Right lobe of liver (tissue), 6 donors: ENCODE measurements around the gene DNAAF8. TPM values are rescaled to one million over a fixed set of nuclear protein-coding genes. Genes with fewer than 3 reads are reported as not detected.

Experiments used
- ATAC-seq, 4 donors: fragments of 200-7000 bp; cut with Tn5 transposase; one replicate each; pipeline ENCODE4 v1.9.1; 2020; ENCODE audit warnings: mild to moderate bottlenecking in 4 of 4, moderate library complexity in 4 of 4
- DNase-seq, 3 donors: peaks; one replicate each; pipeline ENCODE4 v3.0.0-alpha.2; 2020
- H3K27ac ChIP-seq, 3 donors: fragments of 200-600 bp; one replicate each; pipeline ENCODE4 v1.8.0; 2022
- H3K27me3 ChIP-seq, 2 donors: fragments of 200-600 bp; one replicate each; pipeline ENCODE4 v1.8.0; 2022
- H3K36me3 ChIP-seq, 4 donors: fragments of 200-600 bp; sonication (generic) in 1 of 4; one replicate each; pipeline versions ENCODE4 v1.5.1 to v1.8.0; 2017 to 2022; ENCODE audit warnings: control low read depth in 1 of 4
- H3K4me1 ChIP-seq, 4 donors: fragments of 200-600 bp; sonication (generic) in 1 of 4; one replicate each; pipeline versions ENCODE4 v1.5.1 to v1.8.0; 2017 to 2022; ENCODE audit warnings: control low read depth in 1 of 4
- H3K4me3 ChIP-seq, 3 donors: fragments of 200-600 bp; one replicate each; pipeline ENCODE4 v1.8.0; 2022
- H3K9me3 ChIP-seq, 4 donors: fragments of 200-600 bp; sonication (generic) in 1 of 4; one replicate each; pipeline versions ENCODE4 v1.5.1 to v1.8.0; 2017 to 2022; ENCODE audit warnings: control low read depth in 1 of 4
- POLR2A ChIP-seq: fragments of 450-650 bp; IDR thresholded peaks from one replicate; pipeline ENCODE4 v1.6.1; 2017; ENCODE audit warnings: antibody characterized with exemption, mild to moderate bottlenecking
- WGBS: methylation state at CpG from one replicate; pipeline ENCODE4 v1.1.6; 2018; ENCODE audit warnings: low coverage, low lambda C conversion rate; ENCODE audit not compliant: insufficient coverage; ENCODE audit errors: missing lambda C conversion rate; 5-methylcytosine and 5-hydroxymethylcytosine counted together
- intact Hi-C, 2 donors: fragments of 100-400 bp; cut with DNase I; formaldehyde crosslinking; loops; one replicate each; pipeline versions ENCODE4 v1.11.2 to v1.14.1; 2022
- small RNA-seq, 2 experiments: library from RNA; depleted of rRNA; stranded (forward); fragments of <200 nt; gene quantifications; one replicate each; pipeline ENCODE3, GENCODE V24; 2016
- total RNA-seq, 6 experiments: library from RNA; depleted of rRNA in 2 of 6; stranded (reverse); fragments of >200 nt in 2 of 6; fragmentation: NEBNext Ultra II Directional in 3 of 6; extraction: Animal tissue kit (Norgen Biotek cat#: 25700) in 3 of 6; gene quantifications; one replicate each; pipeline versions ENCODE4 v1.1.0 to v1.2.4, GENCODE V29; 2016 to 2023
- TF ChIP-seq, protein P1 (sequence below), 4 donors: fragments of 200-600 bp in 3 of 4; fragments of 450-650 bp in 1 of 4; IDR thresholded peaks; one replicate each; pipeline versions ENCODE4 v1.5.1 to v1.8.0; 2016 to 2022; ENCODE audit warnings: antibody characterized with exemption in 4 of 4, mild to moderate bottlenecking in 2 of 4
- donor health status: DM: no; HTN: yes; CAD: no.
- donor health status: DM: no; HTN: no; CAD: no.
- donor health status: DM: no; HTN: no; CAD: no.
- donor health status: DM: no; HTN: yes; CAD: no.
- donor health status: DM: no; HTN: yes; CAD: no.

DNAAF8 gene
- total RNA-seq, 6 experiments from 2014 or later: 0.12 to 0.92 (median 0.42) TPM; not detected in 1

DNA sequence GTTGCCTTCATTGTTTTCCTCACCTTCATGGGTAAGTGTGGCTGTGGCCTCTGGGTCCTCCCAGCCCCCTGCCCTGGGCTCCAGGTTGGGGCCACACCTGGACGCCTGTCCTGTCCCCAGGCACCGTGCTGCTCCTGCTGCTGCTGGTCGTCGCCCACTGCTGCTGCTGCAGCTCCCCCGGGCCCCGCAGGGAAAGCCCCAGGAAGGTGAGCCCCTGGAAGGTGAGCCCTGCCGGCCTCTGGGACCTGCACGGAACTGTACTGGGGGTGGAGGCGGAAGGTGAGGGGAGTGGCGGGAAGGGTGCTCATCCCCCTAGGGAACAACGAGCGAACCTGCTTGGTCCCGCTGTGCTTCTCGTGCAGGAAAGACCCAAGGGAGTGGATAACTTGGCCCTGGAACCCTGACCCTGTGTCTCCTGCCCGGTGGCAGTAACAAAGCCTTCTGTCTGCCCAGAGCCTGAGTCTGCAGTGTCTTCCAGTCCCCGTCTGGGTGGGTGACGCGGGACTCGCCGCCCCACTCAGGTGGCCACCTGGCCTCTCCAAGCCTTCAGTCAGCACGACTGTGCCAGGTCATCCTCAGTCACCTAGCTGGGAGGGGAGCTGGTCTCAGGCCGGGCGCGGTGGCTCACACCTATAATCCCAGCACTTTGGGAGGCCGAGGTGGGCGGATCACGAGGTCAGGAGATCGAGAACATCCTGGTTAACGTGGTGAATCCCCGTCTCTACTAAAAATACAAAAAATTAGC, 61.7 kb downstream of the DNAAF8 start:
- intact Hi-C loops: no loop called here
- Histone ChIP-seq H3K36me3 (peaks cover 0 to 6% (median 0%) of the 10 kb centered on the region in 4 donors), H3K4me1 (peaks cover 0 to 5% (median 0%) of the 10 kb centered on the region in 4 donors), H3K9me3 (no peaks in the 10 kb centered on the region), H3K27me3 (no peaks in the 10 kb centered on the region), H3K27ac (no peak overlapping the region), H3K4me3 (no peak overlapping the region)
- DNase-seq: no peak
- no peak for TF ChIP-seq POLR2A
- TF ChIP-seq, protein P1, sequence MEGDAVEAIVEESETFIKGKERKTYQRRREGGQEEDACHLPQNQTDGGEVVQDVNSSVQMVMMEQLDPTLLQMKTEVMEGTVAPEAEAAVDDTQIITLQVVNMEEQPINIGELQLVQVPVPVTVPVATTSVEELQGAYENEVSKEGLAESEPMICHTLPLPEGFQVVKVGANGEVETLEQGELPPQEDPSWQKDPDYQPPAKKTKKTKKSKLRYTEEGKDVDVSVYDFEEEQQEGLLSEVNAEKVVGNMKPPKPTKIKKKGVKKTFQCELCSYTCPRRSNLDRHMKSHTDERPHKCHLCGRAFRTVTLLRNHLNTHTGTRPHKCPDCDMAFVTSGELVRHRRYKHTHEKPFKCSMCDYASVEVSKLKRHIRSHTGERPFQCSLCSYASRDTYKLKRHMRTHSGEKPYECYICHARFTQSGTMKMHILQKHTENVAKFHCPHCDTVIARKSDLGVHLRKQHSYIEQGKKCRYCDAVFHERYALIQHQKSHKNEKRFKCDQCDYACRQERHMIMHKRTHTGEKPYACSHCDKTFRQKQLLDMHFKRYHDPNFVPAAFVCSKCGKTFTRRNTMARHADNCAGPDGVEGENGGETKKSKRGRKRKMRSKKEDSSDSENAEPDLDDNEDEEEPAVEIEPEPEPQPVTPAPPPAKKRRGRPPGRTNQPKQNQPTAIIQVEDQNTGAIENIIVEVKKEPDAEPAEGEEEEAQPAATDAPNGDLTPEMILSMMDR (IDR thresholded peaks at IDR 0.05): no peak
- no CpG with 5 or more reads among the region's 30 CpGs for WGBS
- no peak for ATAC-seq

DNA sequence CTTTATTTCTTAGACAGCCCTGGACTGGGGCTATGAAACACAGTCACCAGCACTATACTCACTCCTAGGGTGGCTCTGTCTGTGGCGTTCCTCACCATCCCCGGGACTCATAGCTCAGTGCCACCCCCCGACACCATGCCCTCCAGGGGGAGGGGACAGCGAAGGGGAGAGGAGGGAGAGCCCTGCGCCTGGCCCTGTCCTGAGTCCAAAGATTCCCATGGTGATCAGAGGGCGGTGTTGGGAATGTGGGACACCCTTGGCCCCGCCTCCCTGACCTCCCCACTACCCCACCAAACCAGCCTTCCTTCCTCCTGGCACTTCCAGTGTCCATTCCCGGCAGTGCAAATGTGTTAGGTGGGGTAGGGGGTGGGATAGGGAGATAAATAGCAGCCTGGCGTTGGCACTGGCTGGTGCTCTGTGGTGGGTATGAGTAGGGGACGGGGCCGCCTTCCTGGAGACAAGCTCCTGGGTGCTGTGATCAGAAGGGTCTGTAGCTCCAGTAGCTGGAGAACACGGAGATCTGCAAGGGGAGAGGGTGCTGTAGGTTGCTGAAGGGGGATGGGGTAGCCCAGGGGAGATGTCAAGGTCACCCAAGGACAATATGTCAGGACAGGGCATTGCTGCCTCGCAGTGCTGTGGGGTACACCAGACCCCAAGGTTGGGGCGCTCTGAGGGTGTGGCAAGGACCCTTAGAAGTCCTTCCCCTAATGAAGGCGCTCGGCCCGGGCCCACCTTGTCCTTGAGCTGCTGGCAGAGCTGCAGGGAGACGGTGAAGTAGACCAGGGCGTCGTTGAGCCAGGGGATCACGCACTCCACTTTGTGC, 62.9 kb downstream of the DNAAF8 start:
- Histone ChIP-seq H3K9me3 (no peaks in the 10 kb centered on the region), H3K27me3 (no peaks in the 10 kb centered on the region), H3K36me3 (peaks cover 0 to 6% (median 0%) of the 10 kb centered on the region in 4 donors), H3K4me3 (no peak overlapping the region), H3K4me1 (peaks cover 0 to 12% (median 0%) of the 10 kb centered on the region in 4 donors), H3K27ac (no peak overlapping the region)
- ATAC-seq (no peak), DNase-seq (no peak)
- TF ChIP-seq, protein P1 (IDR thresholded peaks at IDR 0.05): no peak
- TF ChIP-seq POLR2A: no peak
- intact Hi-C loops: no loop called here
- WGBS: 84% methylated on average over 6 of the region's 21 CpGs

DNA sequence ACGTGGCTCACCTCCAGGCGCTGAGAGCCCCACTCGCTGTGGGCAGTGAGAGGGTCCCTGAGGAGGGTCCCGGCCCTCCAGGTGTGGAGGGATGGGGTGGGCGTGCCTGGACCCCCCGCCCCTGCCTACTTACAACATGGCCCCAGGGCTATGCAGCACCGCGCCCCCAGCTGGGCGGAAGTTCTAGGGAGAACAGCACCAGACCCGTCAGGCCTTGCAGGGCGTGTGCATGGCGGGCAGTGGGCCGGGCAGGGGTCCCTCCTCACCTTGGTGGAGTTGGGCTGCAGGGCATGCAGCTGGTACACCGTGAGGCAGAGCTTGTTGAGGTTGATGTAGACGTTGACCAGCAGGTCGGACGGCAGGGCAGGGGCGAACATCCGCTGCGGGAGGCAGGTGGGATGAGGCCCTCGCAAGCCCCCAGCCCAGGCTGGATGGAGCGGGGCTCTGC, 63.5 kb downstream of the DNAAF8 start:
- H3K4me3 ChIP-seq: no peak overlapping the region
- intact Hi-C loops: no loop called here
- H3K4me1 ChIP-seq: peaks cover 0 to 12% (median 0%) of the 10 kb centered on the region in 4 donors
- peaks cover 0 to 6% (median 0%) of the 10 kb centered on the region in 4 donors for H3K36me3 ChIP-seq
- 91% methylated on average over 4 of the region's 22 CpGs for WGBS
- no peak overlapping the region for H3K27ac ChIP-seq
- DNase-seq: no peak
- no peaks in the 10 kb centered on the region for H3K9me3 ChIP-seq
- H3K27me3 ChIP-seq: no peaks in the 10 kb centered on the region
- no peak for ATAC-seq
- no peak for TF ChIP-seq POLR2A
- TF ChIP-seq, protein P1 (IDR thresholded peaks at IDR 0.05): no peak

DNA sequence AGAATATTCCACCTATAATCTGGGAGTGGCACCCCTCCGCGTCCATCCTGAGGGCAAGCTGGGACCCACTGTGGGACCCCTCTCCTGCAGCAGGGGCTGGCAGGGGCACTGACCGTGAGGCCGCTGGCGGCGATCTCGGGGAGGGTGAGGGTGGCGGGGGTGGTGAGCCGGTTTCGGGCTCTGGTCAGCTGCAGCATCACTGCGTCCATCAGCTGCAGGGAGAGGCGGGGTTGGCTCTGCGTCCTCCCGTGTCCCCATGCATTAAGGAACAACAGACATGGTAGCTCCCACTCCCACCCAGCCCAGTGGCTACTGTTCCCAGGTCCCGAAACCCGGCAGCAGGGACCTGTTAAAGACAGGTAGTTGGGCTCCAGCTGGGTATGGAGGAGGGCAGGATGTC, 64.1 kb downstream of the DNAAF8 start:
- DNase-seq: no peak
- H3K36me3 ChIP-seq: peaks cover 0 to 6% (median 0%) of the 10 kb centered on the region in 4 donors
- intact Hi-C loops: no loop called here
- no peak overlapping the region for H3K27ac ChIP-seq
- ATAC-seq: no peak
- peaks cover 0 to 12% (median under 1%) of the 10 kb centered on the region in 4 donors for H3K4me1 ChIP-seq
- no peak overlapping the region for H3K4me3 ChIP-seq
- no peaks in the 10 kb centered on the region for H3K9me3 ChIP-seq
- no peak for TF ChIP-seq POLR2A
- TF ChIP-seq, protein P1 (IDR thresholded peaks at IDR 0.05): no peak
- WGBS: 80% methylated on average over 2 of the region's 16 CpGs
- H3K27me3 ChIP-seq: no peaks in the 10 kb centered on the region

Small RNA genes within 50 kb of the gene (small RNA-seq; reads per million reads assigned to genes)
- 0 reads per million in 2 experiments for gene RF00017

Other genes with a start within 250 kb of the DNAAF8 start
- gene CDIP1, start 195.8 kb upstream of the DNAAF8 start, total RNA-seq: 10 to 100 TPM; 15.7 to 23.2 (median 18.4) TPM
- under 1 TPM in 5 of 6 experiments, not detected in 1; 0.06 to 0.24 (median 0.16) TPM for gene C16orf96, start 178.2 kb upstream of the DNAAF8 start, total RNA-seq
- gene UBALD1, start 119.6 kb upstream of the DNAAF8 start, total RNA-seq: 10 to 100 TPM in 4 of 6 experiments, 1 to 10 TPM in 2; 6.4 to 29.5 (median 17.2) TPM
- gene MGRN1, start 109.7 kb upstream of the DNAAF8 start, total RNA-seq: 10 to 100 TPM; 42.5 to 67.3 (median 49.5) TPM
- gene NUDT16L1, start 41.0 kb upstream of the DNAAF8 start, total RNA-seq: 10 to 100 TPM; 17.8 to 36.3 (median 23.0) TPM
- gene ANKS3, start 266 bp upstream of the DNAAF8 start, total RNA-seq: 10 to 100 TPM in 1 of 6 experiments, 1 to 10 TPM in 5; 4.7 to 10.7 (median 7.6) TPM
- gene ZNF500, start 32.6 kb downstream of the DNAAF8 start, total RNA-seq: 1 to 10 TPM; 4.5 to 6.6 (median 5.8) TPM
- gene SEPTIN12, start 53.8 kb downstream of the DNAAF8 start, total RNA-seq: not detected
- gene SMIM22, start 60.8 kb downstream of the DNAAF8 start, total RNA-seq: under 1 TPM in 2 of 6 experiments, not detected in 4; 0.44 to 0.95 TPM
- gene ROGDI, start 68.1 kb downstream of the DNAAF8 start, total RNA-seq: 10 to 100 TPM in 5 of 6 experiments, 1 to 10 TPM in 1; 8.3 to 24.2 (median 14.0) TPM
- gene GLYR1, start 112.8 kb downstream of the DNAAF8 start, total RNA-seq: 10 to 100 TPM; 33.1 to 55.2 (median 51.2) TPM
- 10 to 100 TPM; 12.0 to 18.6 (median 16.2) TPM for gene UBN1, start 112.9 kb downstream of the DNAAF8 start, total RNA-seq
- gene PPL, start 202.6 kb downstream of the DNAAF8 start, total RNA-seq: 10 to 100 TPM in 4 of 6 experiments, 1 to 10 TPM in 2; 6.9 to 23.8 (median 14.4) TPM
- gene SEC14L5, start 223.8 kb downstream of the DNAAF8 start, total RNA-seq: 1 to 10 TPM in 1 of 6 experiments, under 1 TPM in 4, not detected in 1; 0.09 to 1.1 (median 0.60) TPM